ENCODE data around the gene UBE2G1. TPM values are rescaled to one million over a fixed set of nuclear protein-coding genes. Genes with fewer than 3 reads are reported as not detected.

UBE2G1 gene
- total RNA-seq, 1 donor from 2014 or later, result 87.8 TPM

- TF ChIP-seq, protein P1, sequence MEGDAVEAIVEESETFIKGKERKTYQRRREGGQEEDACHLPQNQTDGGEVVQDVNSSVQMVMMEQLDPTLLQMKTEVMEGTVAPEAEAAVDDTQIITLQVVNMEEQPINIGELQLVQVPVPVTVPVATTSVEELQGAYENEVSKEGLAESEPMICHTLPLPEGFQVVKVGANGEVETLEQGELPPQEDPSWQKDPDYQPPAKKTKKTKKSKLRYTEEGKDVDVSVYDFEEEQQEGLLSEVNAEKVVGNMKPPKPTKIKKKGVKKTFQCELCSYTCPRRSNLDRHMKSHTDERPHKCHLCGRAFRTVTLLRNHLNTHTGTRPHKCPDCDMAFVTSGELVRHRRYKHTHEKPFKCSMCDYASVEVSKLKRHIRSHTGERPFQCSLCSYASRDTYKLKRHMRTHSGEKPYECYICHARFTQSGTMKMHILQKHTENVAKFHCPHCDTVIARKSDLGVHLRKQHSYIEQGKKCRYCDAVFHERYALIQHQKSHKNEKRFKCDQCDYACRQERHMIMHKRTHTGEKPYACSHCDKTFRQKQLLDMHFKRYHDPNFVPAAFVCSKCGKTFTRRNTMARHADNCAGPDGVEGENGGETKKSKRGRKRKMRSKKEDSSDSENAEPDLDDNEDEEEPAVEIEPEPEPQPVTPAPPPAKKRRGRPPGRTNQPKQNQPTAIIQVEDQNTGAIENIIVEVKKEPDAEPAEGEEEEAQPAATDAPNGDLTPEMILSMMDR (IDR thresholded peaks at IDR 0.05; ENCODE audit: unreplicated experiment), result no peak
- no peak for DNase-seq (ENCODE audit: low spot score, unreplicated experiment)
- H3K4me3 Mint-ChIP-seq (ENCODE audit: low read depth), result no peak overlapping the region
These were observed 34.0 kb downstream of the UBE2G1 start for GRCh38 chr17:4332296-4332970.

DNA sequence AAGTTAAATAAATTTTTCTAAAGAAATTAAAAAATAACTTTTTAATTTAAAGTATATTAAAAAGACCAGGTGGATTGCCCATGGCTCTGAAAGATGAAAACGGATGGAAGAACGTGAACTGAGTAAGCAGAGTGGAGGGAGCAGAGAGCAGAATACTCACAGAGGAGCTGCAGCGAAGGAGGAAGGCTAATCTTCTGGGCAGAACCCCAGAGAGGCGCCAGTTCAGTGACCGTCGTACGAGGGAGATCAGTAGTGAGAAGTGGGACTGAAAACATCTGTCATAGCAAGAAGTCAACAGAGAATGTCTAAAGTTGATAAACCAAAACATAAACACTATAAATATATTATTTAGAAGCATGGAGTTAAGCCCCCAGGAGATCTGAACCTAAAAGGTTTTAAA lies 34.9 kb downstream of the UBE2G1 start:
- peaks cover 4% of the 10 kb centered on the region for H3K9me3 Mint-ChIP-seq (ENCODE audit: low read depth)
- H3K4me3 Mint-ChIP-seq (ENCODE audit: low read depth), result no peak overlapping the region
- TF ChIP-seq, protein P1 (IDR thresholded peaks at IDR 0.05; ENCODE audit: unreplicated experiment), result no peak
- DNase-seq (ENCODE audit: low spot score, unreplicated experiment), result no peak
- H3K36me3 Mint-ChIP-seq (ENCODE audit: insufficient read depth), result peaks cover 9% of the 10 kb centered on the region
- peaks cover 20% of the 10 kb centered on the region for H3K4me1 Mint-ChIP-seq (ENCODE audit: low read depth)
- no peaks in the 10 kb centered on the region for H3K27me3 Mint-ChIP-seq
- H3K27ac Mint-ChIP-seq, result no peak overlapping the region

More at GRCh38 chr17:4332296-4332970, 34.0 kb downstream of the UBE2G1 start:
- Mint-ChIP-seq H3K27me3 (no peaks in the 10 kb centered on the region), H3K27ac (peak overlapping the region; percentile 84), H3K36me3 (ENCODE audit: insufficient read depth) (peaks cover 7% of the 10 kb centered on the region), H3K9me3 (ENCODE audit: low read depth) (peaks cover 2% of the 10 kb centered on the region), H3K4me1 (ENCODE audit: low read depth) (peaks cover 20% of the 10 kb centered on the region)

DNA sequence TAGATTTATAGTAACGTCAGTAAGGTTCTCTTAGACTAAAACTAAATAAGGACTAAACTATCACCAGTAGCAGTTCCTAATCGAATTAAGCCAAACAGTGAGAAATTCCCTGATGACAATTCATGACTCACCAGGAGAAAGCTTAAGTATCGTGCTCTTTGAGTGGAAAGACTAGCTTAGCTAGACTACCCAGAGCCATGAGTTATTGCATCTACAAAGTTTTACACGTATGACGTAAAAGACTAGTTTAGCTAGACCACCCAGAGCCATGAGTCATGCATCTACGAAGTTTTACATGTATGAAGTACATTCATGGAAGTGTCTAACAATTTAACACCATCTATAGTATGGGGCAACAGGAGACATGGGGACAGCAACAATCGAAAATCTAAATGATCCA lies 36.6 kb downstream of the UBE2G1 start:
- H3K4me3 Mint-ChIP-seq (ENCODE audit: low read depth), result no peak overlapping the region
- TF ChIP-seq, protein P1 (IDR thresholded peaks at IDR 0.05; ENCODE audit: unreplicated experiment), result no peak
- no peak for DNase-seq (ENCODE audit: low spot score, unreplicated experiment)
- H3K36me3 Mint-ChIP-seq (ENCODE audit: insufficient read depth), result peaks cover 18% of the 10 kb centered on the region
- H3K4me1 Mint-ChIP-seq (ENCODE audit: low read depth), result peaks cover 18% of the 10 kb centered on the region
- peak overlapping the region; percentile 52 for H3K27ac Mint-ChIP-seq
- H3K27me3 Mint-ChIP-seq, result no peaks in the 10 kb centered on the region
- peaks cover 15% of the 10 kb centered on the region for H3K9me3 Mint-ChIP-seq (ENCODE audit: low read depth)

DNA sequence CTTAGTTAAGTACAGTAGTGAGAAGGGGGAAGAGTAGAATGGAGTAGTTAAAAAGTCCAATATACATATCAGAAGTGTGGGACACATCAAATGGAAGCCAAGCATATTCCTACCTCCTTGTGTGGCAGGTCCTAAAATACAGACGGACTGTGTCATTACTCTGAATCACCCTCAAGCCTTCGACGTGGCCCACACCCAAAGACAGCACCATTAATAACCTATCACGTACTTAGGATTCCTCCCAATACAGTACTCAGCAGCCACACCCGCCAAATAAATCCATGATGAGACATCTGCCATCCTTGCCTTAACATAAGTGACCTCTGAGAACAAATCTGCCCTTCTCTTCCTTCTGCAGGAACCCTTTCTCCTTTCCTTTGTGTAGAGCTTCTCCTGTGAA lies 38.9 kb downstream of the UBE2G1 start:
- Mint-ChIP-seq H3K4me3 (ENCODE audit: low read depth) (no peak overlapping the region), H3K36me3 (ENCODE audit: insufficient read depth) (peaks cover 18% of the 10 kb centered on the region), H3K9me3 (ENCODE audit: low read depth) (peaks cover 15% of the 10 kb centered on the region), H3K27ac (no peak overlapping the region), H3K4me1 (ENCODE audit: low read depth) (peaks cover 7% of the 10 kb centered on the region), H3K27me3 (no peaks in the 10 kb centered on the region)
- no peak for DNase-seq (ENCODE audit: low spot score, unreplicated experiment)
- TF ChIP-seq, protein P1 (IDR thresholded peaks at IDR 0.05; ENCODE audit: unreplicated experiment), result no peak

DNA sequence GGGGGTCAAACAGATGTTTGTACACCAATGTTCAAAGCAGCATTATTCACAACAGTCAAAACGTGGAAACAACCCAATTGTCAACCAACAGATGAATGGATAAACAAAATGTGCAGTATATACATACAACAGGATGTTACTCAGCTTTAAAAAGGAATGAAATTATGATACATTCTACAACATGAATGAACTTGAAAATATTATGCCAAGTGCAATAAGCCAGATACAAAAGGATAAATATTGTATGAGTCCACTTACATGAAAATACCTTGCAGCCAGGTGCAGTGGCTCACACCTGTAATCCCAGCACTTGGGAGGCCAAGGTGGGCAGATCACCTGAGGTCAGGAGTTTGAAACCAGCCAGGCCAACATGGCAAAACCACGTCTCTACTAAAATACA lies 39.9 kb downstream of the UBE2G1 start:
- peaks cover 3% of the 10 kb centered on the region for H3K4me1 Mint-ChIP-seq (ENCODE audit: low read depth)

More for the DNA sequence above, 39.9 kb downstream of the UBE2G1 start:
- peaks cover 18% of the 10 kb centered on the region for H3K36me3 Mint-ChIP-seq (ENCODE audit: insufficient read depth)
- no peak overlapping the region for H3K4me3 Mint-ChIP-seq (ENCODE audit: low read depth)
- TF ChIP-seq, protein P1 (IDR thresholded peaks at IDR 0.05; ENCODE audit: unreplicated experiment), result no peak
- no peaks in the 10 kb centered on the region for H3K27me3 Mint-ChIP-seq
- DNase-seq (ENCODE audit: low spot score, unreplicated experiment), result no peak
- peaks cover 15% of the 10 kb centered on the region for H3K9me3 Mint-ChIP-seq (ENCODE audit: low read depth)
- H3K27ac Mint-ChIP-seq, result no peak overlapping the region
